Measurements from ENCODE around the gene THAP4.

The THAP4 gene

DNA sequence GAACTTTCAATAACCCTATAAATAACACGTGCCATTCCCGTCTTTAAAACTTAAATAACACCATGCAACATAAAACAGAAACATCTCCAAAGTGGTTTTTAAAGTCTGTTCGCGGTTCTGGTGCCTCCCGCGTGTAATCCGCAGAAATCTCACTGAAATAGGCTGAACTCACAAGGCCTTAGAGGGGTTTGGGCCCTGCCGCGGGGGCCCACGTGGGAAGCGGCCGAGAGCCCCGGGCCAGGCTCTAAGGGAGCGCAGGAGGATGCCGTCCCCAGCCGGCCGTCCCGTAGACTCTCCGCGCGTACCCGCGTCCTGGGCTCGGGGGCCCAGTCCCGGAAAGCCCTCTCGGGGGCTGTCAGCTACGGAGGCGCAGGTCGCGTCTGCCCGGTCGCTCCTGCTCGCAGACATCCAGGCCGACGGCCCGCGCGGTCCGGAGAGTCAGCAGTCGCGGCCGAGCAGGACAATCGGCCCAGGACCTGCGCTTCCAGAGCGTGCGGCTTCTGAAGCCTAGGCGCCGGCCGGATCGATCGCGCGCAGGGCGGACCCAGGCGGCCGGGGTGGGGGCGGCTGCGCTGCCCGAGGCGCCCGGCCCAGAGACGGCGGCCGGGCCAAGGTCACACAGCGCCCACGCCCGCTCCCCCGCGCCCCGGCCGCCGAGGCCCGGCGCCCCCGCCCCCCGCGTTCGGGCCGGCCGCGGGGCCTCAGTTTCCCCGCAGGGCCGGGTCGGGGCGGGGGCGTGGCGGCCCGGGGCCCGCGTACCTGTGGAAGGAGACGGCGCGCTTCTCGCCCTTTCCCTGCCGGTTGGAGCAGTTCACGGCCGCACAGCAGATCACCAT lies 558 bp downstream of the THAP4 start:
- intact Hi-C loops (cut with DNase I; ENCODE audit: low total_unique reads), result loop anchor here (1.0 to 10.0 kb wide), 4 partner anchors 50 to 282 kb away; partner anchors contain the start of genes DTYMK, FARP2 and STK25
- DNase-seq, result peak in 1 of 2 donors; percentile 24
- H3K4me1 ChIP-seq, result peaks cover 0 to 45% (median 38%) of the 10 kb centered on the region in 4 donors

GRCh38 chr2:241635756-241636155 lies 1.2 kb downstream of the THAP4 start:
- TF ChIP-seq, protein P1, sequence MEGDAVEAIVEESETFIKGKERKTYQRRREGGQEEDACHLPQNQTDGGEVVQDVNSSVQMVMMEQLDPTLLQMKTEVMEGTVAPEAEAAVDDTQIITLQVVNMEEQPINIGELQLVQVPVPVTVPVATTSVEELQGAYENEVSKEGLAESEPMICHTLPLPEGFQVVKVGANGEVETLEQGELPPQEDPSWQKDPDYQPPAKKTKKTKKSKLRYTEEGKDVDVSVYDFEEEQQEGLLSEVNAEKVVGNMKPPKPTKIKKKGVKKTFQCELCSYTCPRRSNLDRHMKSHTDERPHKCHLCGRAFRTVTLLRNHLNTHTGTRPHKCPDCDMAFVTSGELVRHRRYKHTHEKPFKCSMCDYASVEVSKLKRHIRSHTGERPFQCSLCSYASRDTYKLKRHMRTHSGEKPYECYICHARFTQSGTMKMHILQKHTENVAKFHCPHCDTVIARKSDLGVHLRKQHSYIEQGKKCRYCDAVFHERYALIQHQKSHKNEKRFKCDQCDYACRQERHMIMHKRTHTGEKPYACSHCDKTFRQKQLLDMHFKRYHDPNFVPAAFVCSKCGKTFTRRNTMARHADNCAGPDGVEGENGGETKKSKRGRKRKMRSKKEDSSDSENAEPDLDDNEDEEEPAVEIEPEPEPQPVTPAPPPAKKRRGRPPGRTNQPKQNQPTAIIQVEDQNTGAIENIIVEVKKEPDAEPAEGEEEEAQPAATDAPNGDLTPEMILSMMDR (IDR thresholded peaks at IDR 0.05), result no peak
- Histone ChIP-seq H3K4me3 (peak overlapping the region; percentile 72 to 77), H3K9me3 (no peaks in the 10 kb centered on the region), H3K27me3 (no peaks in the 10 kb centered on the region), H3K27ac (peak overlapping the region; percentile 94 to 99), H3K4me1 (peaks cover 0 to 44% (median 37%) of the 10 kb centered on the region in 4 donors), H3K36me3 (peaks cover 17 to 37% (median 28%) of the 10 kb centered on the region in 3 donors)
- no peak for DNase-seq
- intact Hi-C loops (cut with DNase I; ENCODE audit: low total_unique reads), result loop anchor here (2.0 to 10.0 kb wide), 3 partner anchors 51 to 281 kb away; partner anchors contain the start of genes DTYMK, FARP2 and STK25

More for the DNA sequence above, 558 bp downstream of the THAP4 start:
- Histone ChIP-seq H3K4me3 (peak overlapping the region; percentile 72 to 77), H3K27me3 (no peaks in the 10 kb centered on the region), H3K9me3 (no peaks in the 10 kb centered on the region), H3K27ac (peak overlapping the region; percentile 94 to 99), H3K36me3 (peaks cover 17 to 30% (median 23%) of the 10 kb centered on the region in 3 donors)
- TF ChIP-seq, protein P1 (IDR thresholded peaks at IDR 0.05), result no peak

DNA sequence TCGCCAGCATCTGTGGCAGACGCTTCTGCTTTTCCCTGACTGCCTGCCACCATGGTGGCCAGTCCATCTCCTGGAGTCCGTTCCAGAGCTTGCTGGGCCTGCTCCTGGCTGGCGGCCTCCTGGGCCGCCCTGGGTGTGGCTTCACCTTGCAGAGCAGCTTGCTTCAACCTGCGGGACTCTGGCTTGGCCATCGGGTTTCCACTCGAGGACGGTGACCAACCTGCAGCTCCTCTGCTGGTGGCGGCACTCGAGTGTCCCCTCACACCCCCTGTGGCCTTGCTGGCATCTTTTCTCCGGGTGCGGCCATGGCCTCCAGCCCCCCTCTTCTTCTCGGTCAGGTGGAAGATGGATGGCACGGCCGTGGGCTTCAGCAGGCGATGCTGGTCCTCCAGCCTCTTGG lies 3.4 kb downstream of the THAP4 start:
- Histone ChIP-seq H3K4me3 (no peak overlapping the region), H3K27me3 (no peaks in the 10 kb centered on the region), H3K27ac (no peak overlapping the region), H3K4me1 (peaks cover 0 to 27% (median 24%) of the 10 kb centered on the region in 4 donors), H3K36me3 (peaks cover 17 to 43% (median 28%) of the 10 kb centered on the region in 3 donors), H3K9me3 (no peaks in the 10 kb centered on the region)
- no peak for DNase-seq
- intact Hi-C loops (cut with DNase I; ENCODE audit: low total_unique reads), result loop anchor here (10.0 kb wide), 2 partner anchors 129 to 279 kb away; partner anchors contain the start of genes FARP2 and STK25
- TF ChIP-seq, protein P1 (IDR thresholded peaks at IDR 0.05), result no peak

- no peaks in the 10 kb centered on the region for H3K27me3 ChIP-seq
- H3K4me1 ChIP-seq, result peaks cover 0 to 22% (median 19%) of the 10 kb centered on the region in 4 donors
- H3K27ac ChIP-seq, result no peak overlapping the region
- no peak for DNase-seq
- intact Hi-C loops (cut with DNase I; ENCODE audit: low total_unique reads), result loop anchor here (10.0 kb wide), 2 partner anchors 128 to 278 kb away; partner anchors contain the start of genes FARP2 and STK25
- H3K36me3 ChIP-seq, result peaks cover 17 to 52% (median 28%) of the 10 kb centered on the region in 3 donors
- TF ChIP-seq, protein P1 (IDR thresholded peaks at IDR 0.05), result no peak
- H3K4me3 ChIP-seq, result no peak overlapping the region
- H3K9me3 ChIP-seq, result no peaks in the 10 kb centered on the region
Observed at GRCh38 chr2:241632478-241633325, 4.3 kb downstream of the THAP4 start.

DNA sequence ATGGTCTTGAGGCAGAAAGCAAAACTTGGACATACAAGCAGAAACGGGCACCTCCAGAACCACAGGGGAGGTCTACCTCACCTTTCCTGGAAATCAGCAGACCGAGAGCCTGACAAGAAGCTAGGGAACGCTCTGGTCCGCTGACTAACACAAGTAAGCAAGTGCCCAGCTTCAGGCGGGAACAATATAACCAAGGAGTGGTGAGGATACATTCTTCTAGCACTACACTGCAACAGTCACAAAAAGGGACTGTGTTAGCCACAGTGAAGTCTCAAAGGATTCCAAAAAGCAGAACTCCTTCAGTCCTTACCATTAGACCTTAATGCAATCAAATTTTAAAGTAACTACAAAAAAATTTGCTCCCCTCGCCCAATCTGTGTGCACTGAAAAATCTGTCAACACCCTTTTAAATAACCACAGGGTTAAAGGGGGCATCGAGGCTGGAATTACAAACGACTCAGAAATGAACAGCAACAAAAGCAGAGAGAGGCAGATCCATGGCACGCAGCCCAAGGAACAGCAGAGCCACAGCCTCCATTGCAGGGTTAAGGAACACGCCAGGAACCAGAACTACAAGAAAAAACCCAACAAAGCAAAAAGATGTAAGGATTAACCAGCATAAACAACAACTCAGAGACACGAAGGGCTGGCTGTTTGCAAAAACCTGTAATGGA lies 7.1 kb downstream of the THAP4 start:
- intact Hi-C loops (cut with DNase I; ENCODE audit: low total_unique reads), result loop anchor here (10.0 kb wide), 2 partner anchors 125 to 275 kb away; partner anchors contain the start of genes FARP2 and STK25
- no peak overlapping the region for H3K27ac ChIP-seq
- no peak for DNase-seq

More for the DNA sequence above, 7.1 kb downstream of the THAP4 start:
- Histone ChIP-seq H3K4me1 (peaks cover 0 to 9% (median 5%) of the 10 kb centered on the region in 4 donors), H3K36me3 (peaks cover 17 to 58% (median 28%) of the 10 kb centered on the region in 3 donors), H3K4me3 (no peak overlapping the region), H3K27me3 (no peaks in the 10 kb centered on the region), H3K9me3 (no peaks in the 10 kb centered on the region)
- TF ChIP-seq, protein P1 (IDR thresholded peaks at IDR 0.05), result no peak
